Fibroblast of skin of abdomen (primary cell): ENCODE results near the gene ITPKA.
A peak's percentile ranks its signal among the peaks of the same experiment; 100 is the strongest.

Source experiments
- DNase-seq: peaks from one replicate; pipeline ENCODE4 v3.0.0-alpha.2; 2013

The ITPKA gene

DNA sequence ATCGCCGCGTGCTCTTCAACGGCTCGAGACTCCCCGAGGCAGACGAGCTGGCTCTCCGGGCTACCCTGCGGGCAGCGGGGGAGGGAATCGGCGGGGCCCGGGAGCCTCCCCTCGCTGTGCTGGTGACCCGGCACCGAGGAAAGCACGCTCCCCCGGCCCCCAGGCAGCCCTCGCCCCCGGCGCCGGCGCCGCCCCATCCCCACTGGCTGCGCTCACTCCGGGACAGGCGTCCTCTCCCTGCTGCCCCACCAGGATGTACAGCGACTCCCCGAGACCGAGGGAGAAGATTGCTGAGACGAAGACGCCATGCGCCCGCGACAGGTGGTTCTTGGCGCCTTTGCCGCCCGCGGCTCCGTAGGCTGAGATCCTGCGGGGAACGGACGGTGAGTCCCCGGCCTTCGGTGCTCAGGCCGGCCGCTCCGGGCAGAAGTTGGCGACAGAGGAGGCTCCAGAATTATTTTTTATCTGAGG is 18.3 kb downstream of the ITPKA start:
- DNase-seq = no peak

DNA sequence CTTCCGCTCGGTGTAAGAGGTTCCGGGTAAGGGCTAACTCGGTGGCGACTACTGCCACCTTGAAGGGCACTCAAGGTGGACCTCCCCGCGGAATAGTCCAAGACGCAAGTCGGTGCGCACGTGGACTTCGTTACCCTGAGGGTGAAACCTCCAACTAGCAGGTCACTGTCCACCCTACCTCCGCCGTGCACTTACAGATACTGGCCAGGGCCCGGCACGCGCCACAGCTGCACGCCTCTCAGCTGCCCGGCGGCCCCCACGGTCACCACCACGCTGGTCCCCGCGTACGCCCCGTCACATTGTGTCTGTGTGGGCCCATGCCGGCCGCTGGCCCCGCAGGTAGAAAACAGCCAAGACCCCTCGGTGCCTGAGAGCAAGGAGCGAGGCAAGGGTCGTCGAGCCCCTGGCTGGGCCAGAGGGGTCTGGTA is 18.9 kb downstream of the ITPKA start:
- no peak for DNase-seq

DNA sequence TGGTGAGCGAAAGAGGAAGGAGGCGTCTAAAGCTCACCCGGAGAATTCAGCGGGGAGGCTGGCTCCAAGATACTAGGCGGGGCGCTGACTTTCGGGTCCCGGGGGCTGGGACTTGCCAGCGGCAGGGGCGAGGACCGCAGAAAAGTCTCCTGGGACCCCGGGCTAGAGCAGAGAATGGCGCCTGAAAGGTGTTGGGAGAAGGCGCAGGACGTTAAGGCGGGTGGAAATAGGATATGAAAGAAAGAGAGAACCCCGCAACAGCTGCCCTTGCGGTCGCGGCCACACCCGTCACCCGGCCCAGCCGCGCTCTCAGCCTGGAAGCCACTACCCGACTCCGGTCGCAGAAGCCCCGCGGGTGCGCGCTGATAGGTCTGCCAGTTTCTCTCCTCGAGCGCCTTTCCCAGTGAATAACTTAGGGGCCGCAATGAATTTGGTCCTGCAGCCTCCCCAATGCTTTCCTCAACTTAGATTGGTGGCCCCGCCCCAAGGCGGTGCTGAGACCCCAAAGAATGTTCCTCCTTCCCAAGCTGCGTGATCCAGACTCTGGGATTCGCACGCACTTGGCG is 19.3 kb downstream of the ITPKA start:
- DNase-seq = no peak

DNA sequence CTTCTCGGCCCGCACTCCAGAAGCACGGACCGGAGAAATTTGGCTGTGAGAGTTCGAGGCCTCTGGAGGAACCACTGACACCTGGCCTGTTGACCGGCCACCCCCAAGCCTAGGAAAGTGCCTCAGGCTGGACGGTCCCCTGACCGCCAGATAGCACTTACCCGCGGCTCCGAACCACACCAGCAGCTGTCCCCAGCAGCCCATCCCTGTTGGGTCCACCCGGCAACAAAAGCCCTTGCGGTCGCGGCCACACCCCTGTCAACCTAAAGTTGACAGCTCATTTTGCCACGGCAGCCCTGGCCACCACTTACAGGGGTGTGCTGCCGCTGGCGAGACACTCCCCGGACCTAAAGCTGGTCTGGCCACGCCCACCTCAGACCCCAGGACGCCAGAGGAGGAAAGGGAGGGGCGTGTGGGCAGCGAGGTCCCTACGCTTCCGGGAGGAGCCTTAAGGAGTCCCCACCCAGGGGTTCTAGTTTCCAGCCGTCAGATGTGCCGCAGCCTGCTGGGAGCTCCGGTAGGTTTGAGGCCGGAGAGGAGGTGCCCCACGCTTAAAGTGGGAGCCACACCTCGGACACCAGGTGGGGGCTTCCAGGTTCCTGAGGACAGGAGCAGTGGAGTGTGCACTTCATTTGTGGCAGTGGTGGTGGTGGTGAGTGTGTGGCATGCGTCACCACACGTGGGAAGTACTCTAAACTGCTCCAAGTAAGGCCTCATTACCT is 20.0 kb downstream of the ITPKA start, which contains the start of gene LTK:
Gene LTK (minus strand): TSS at position 322 of the 722 bp plus-strand sequence. CDS start 118 bp downstream, at position 204.
- no peak for DNase-seq

DNA sequence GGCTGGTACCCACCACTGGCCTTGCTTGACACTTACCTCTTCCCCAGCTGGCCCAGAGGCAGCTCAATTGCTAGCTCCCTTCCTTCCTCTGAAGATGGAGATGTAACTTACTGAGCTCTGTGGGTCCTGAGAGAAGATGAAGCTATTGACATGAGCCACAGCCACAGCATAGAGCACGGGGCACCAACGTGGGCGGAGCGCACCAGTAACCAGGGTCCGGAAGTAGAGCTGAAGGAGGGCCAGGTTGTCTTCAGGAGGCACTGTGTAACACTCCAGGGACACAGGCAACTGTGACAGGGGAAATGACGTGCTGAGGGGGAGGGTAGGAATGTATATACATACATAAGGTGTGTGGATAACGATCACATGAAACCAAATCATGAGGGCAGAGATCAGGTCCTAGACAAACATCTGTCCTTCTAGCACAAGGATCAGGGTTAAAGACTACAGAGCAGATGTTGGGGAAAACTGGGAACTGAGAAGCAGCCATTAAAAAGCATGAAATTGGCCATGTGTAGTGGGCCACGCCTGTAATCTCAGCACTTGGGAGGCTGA is 24.3 kb downstream of the ITPKA start:
- DNase-seq = no peak

DNA sequence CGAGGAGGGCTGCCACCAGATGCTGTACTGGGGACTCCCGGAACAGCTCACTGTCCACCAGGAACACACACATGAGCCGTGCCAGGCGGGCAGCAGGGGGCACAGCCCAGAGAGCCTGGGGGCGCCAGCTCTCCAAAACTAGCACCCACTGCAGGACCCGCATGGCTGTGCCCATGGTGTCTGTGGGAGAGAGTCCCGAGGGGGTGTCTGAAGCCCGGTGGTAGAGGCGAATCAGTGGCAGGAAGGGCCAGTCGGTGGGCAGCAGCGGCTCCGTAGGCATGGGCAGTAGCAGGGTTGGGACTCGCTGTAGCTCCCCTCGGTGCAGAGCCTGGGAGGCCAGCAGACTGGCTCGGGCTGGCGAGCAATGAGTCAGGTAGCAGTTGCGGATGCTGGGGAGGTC is 27.0 kb downstream of the ITPKA start:
- no peak for DNase-seq

DNA sequence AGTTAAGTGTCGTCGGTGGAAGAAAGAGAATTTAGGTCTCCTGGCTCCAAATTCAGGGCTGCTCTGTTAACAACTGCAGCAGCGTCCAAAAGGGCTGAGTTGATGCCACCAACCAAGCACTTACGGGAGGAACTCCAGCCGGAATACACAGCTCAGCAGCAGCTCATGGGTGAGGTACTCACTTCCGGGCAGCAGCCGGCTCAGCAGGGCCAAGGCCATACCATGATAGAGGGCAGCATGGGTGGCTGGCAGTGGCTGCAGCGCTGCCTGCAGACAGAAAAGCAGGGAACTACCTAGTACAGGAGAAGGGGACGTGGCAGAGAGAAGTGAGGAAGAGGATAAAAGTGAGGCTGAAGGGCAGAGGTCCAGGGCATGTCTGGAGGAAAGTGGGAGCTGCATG is 27.9 kb downstream of the ITPKA start:
- no peak for DNase-seq

DNA sequence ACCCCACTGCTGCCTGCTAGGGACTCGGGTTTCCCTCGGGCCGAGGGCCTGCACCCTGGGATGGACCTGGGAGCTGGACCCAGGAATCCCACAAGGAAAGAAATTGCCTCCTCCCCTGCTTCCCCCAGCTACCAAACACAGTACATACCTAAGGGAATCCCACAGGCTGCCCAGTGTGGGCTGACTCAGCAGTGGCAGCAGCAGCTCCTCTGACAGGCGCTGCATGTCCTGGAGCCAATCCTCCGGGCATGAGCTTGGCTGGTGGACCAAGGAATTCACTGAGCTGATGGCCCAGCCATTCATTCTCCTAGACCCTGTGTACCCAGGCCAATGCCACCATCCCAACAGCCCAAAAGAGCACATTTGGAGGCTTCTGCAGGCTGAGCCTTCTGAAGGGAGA is 29.4 kb downstream of the ITPKA start:
- DNase-seq = no peak

DNA sequence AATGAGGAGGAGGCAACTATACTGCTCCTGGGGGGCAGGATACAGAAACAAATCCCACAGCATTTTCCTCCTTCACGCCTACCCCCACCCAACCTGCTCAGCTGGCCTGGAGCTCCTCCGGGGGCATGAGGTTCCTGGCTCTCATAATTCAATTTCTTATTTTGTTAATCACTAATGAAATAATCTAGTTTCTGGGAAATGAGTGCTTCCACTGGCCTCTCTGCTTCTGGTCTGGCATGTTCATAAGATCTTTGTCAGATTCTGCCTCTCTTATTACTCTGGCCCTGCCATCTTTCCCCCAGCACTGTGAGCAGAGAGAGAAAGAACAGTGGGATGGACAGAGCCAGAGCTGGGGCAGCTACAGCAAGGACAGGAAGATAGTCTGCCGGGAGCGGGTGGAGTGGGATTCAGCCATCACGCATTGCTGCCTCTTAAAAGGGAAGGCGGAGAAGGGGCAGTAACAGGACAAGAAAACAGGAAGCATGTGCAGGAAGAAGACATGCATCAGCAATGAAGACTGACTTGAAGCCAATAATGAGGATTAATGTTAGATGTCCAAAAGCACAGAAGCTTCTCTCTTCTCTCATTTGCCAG is 36.8 kb downstream of the ITPKA start:
- DNase-seq = no peak

DNA sequence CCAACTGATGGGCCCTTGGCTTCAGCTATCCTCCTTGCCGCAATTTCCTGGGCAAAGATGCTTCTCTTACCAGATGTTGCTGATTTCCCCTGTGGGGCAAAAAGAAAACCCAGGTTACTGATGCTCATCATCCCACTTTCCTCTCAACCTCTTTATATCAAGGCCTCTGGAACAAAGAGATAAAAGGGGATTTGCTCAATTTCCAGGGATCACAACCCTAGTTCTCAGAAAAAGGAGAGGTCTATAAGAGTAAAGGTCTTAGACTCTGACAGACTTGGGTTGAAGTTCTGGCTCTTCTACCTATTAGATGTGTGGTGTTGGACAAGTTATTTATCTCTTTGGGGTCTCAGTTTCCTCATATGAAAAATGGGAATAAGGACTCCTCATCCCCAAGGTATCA is 41.9 kb downstream of the ITPKA start:
- DNase-seq = no peak

DNA sequence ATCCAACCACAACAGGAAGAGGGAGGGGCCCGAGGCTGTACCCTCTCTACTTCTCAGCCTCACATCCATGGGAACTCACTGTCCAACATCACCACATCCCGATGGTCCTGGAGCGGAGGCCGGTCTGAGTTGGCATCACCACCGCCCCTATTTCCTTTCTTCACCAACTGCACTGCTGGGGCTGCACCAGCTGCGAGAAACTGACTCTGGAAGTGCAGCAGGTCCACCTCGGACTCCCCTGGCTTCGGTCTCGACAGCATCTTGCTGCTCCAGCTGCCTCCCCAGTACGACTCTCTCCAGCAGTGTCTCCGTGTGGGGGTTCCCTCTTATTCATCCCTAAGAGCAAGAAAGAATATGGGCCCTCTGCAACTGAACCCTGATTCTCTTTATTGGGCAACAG is 43.2 kb downstream of the ITPKA start:
- no peak for DNase-seq

DNA sequence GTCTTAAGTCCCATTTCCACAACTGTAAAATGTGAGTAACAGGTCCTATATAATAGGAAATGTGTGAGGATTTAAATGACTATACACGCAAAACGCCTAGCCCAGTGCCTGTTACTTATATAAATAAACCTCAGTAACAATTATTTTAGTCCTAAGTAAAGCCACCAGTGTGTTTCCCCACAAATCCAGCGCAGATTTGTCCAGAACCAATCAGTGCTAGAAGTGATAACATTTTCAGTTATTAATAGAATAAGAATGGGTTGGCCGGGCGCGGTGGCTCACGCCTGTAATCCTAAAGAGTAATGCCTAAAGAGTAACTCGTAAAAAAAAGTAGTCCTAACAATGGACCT is 49.8 kb downstream of the ITPKA start:
- DNase-seq = no peak

DNA sequence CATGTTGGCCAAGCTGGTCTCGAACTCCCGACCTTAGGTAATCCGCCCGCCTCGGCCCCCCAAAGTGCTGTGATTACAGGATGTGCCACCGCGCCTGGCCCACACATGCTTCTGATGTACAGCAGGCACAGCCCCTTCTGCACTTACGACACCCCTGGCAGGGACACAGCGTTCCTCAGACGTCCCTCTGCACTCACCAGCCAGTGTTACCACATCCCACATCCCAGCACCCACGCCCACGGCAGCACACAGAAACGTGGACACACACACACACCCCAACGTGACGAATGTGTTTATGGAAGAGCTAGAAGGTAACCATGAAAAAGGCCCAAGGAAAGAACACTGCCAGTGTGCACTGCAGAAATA is 51.0 kb downstream of the ITPKA start:
- DNase-seq = no peak

DNA sequence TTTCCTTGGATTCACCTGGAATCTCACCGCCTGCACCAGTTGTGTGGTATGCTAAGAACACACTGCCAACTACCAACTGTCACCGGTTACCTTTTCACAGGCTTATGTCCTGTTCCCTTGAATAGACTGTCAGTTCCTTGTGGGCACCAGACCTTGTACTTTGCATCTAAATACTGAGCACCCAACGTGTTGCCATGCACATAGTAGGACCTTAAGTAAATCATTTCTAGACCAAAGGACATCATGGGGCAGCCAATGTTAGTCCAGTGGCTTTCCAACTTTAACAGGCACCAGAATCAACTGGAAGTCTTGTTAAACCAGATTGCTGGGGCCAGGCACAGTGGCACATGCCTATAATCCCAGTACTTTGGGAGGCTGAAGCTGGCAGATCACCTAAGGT is 51.5 kb downstream of the ITPKA start:
- DNase-seq = no peak

DNA sequence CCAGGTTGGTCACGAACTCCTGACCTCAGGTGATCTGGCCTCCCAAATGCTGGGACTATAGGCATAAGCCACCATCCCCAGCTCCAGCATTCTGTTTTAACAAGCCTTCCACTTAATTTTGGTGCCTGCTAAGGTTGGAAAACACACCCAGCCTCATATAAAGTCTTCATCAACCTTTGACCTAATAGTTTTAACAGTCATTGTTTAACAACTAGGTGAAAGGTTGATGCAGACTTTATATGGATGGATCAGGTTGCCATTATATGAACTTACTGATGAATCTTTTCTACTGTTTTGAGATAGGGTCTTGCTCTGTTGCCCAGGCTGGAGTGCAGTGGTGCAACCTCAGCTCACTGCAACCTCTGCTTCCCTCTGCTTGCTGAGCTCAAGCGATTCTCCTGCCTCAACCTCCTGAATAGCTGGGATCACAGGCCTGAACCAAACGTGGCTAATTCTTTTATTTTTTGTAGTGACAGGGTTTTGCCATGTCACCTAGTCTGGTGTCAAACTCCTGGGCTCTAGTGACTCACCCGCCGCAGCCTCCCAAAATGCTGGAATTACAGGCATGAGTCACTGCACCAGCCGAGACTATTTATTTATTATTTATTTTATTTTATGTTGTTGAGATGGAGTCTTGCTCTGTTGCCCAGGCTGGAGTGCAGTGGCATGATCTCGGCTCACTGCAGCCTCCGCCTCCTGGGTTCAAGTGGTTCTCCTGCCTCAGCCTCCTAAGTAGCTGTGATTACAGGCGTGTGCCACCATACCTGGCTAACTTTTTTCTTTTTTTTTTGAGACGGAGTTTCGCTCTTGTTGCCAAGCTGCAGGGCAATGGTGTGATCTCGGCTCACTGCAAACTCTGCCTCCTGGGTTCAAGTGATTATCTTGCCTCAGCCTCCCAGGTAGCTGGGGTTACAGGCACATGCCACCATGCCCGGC is 53.4 kb downstream of the ITPKA start:
- peak; percentile 41 for DNase-seq

DNA sequence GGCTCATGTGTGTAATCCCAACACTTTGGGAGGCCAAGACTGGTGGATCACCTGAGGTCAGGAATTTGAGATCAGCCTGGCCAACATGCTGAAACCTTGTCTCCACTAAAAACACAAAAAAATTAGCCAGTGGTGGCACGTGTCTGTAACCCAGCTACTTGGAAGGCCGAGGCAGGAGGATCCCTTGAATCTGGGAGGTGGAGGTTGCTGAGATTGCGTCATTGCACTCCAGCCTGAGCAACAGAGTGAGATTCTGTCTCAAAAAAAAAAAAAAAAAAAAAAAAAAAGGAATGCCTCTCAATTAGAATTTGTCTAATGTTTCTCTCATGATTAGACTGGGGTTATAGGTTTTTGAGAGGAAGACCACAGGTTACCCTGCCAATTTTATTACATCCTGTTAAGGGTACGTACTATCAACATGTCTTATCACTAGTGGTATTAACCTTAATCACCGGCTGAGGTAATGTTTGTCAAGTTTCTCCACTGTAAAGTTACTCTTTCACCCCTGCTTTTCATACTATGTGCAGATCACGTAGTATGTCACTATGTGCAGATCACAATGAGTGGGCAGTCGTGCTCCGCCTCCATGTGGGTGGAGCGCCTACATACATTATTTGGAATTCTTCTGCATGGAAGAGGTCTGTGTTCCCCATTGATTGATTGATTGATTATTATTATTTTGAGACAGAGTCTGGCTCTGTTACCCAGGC is 56.5 kb downstream of the ITPKA start:
- no peak for DNase-seq
